GM12878 (cell line): Measurements from ENCODE around the gene TMEM88. TPM values are rescaled to one million over a fixed set of nuclear protein-coding genes. Genes with fewer than 3 reads are reported as not detected.

Experiments
- ATAC-seq: fragments of 200-7000 bp; cut with Tn5 transposase; 3 replicates; pipeline ENCODE4 v1.9.1; 2020; ENCODE audit warnings: mild to moderate bottlenecking, moderate library complexity
- BruUV-seq: library from RNA; stranded (reverse); fragments of 400-500 nt; replicated peaks from 2 replicates; lab custom pipeline; 2021; lab: Mats Ljungman, UMichigan
- CTCF ChIA-PET: fragments of 300-600 bp; sonication (Branson Sonifier 250); formaldehyde crosslinking; extraction: SDS; loops from one replicate; lab custom pipeline; 2021; ENCODE audit warnings: inconsistent platforms; lab: Yijun Ruan, JAX
- POLR2A ChIA-PET: fragments of 350-600 bp; formaldehyde crosslinking; extraction: SDS; loops from one replicate; lab custom pipeline; 2021; ENCODE audit warnings: inconsistent platforms; lab: Charles Lee
- RAD21 ChIA-PET: fragments of 300-600 bp; sonication (Branson Sonifier 250); formaldehyde crosslinking; loops from one replicate; lab custom pipeline; 2023; ENCODE audit warnings: antibody characterized with exemption; ENCODE audit not compliant: unreplicated experiment; lab: Charles Lee
- SMC1A ChIA-PET: fragments of 300-600 bp; sonication (Branson Sonifier 250); formaldehyde crosslinking; loops from one replicate; lab custom pipeline; 2023; ENCODE audit not compliant: unreplicated experiment, uncharacterized antibody; lab: Charles Lee
- DNase-seq: peaks from one replicate; pipeline ENCODE4 v3.0.0-alpha.2; 2011; ENCODE audit warnings: low read depth, low spot score
- FAIRE-seq: peaks from 3 replicates; lab custom pipeline; 2011; peaks lifted over from hg19 to GRCh38; lab: Jason Lieb, UNC
- H2AFZ ChIP-seq: 2 replicates; pipeline ENCODE4 v1.6.0; 2011; ENCODE audit warnings: low read depth, low read length, control low read depth; ENCODE audit not compliant: control insufficient read depth
- H3K27ac ChIP-seq: 2 replicates; pipeline ENCODE4 v1.5.1; 2011; ENCODE audit warnings: control low read depth; ENCODE audit not compliant: control insufficient read depth, insufficient read depth
- H3K27me3 ChIP-seq, 2 experiments: replicated peaks in 1 of 2; 2 replicates each; pipeline versions ENCODE4 v1.6.0 to v1.6.1; 2011; ENCODE audit warnings: low read length in 1 of 2; ENCODE audit not compliant: control insufficient read depth in 2 of 2, insufficient read depth in 2 of 2
- H3K36me3 ChIP-seq, 2 experiments: 2 replicates each; pipeline ENCODE4 v1.5.1; 2011; ENCODE audit warnings: low read length in 1 of 2; ENCODE audit not compliant: control insufficient read depth in 2 of 2, insufficient read depth in 2 of 2
- H3K4me1 ChIP-seq: 2 replicates; pipeline ENCODE4 v1.6.1; 2011; ENCODE audit warnings: mild to moderate bottlenecking, low read length, moderate library complexity, mixed read lengths; ENCODE audit not compliant: control insufficient read depth, insufficient read depth
- H3K4me2 ChIP-seq: 2 replicates; pipeline ENCODE4 v1.6.0; 2011; ENCODE audit warnings: control low read depth; ENCODE audit not compliant: control insufficient read depth, insufficient read depth
- H3K4me3 ChIP-seq: fragments of 200-600 bp; sonication (generic); 2 replicates; pipeline ENCODE4 v1.5.1; 2016
- H3K79me2 ChIP-seq: 2 replicates; pipeline ENCODE4 v1.6.0; 2011; ENCODE audit warnings: low read length; ENCODE audit not compliant: control insufficient read depth, insufficient read depth
- H3K9ac ChIP-seq: 2 replicates; pipeline ENCODE4 v1.8.0; 2011; ENCODE audit warnings: low read length, control low read depth, mixed read lengths; ENCODE audit not compliant: control insufficient read depth, insufficient read depth
- H3K9me3 ChIP-seq: replicated peaks from 3 replicates; pipeline ENCODE4 v1.5.1; 2011; ENCODE audit warnings: mild to moderate bottlenecking, low read length; ENCODE audit not compliant: control insufficient read depth, insufficient read depth
- H4K20me1 ChIP-seq: 2 replicates; pipeline ENCODE4 v1.6.0; 2011; ENCODE audit not compliant: control insufficient read depth, insufficient read depth
- ATF7 ChIP-seq: fragments of 450-650 bp; IDR thresholded peaks from 2 replicates; pipeline ENCODE4 v1.6.1; 2016; ENCODE audit warnings: low read depth, mild to moderate bottlenecking
- HCFC1 ChIP-seq: fragments of 150-350 bp; IDR thresholded peaks from 2 replicates; pipeline ENCODE4 v1.6.1; 2014; ENCODE audit warnings: low read length
- JUND ChIP-seq: IDR thresholded peaks from 2 replicates; pipeline ENCODE4 v1.6.1; 2012; ENCODE audit warnings: low read depth, mild to moderate bottlenecking, low read length, improper control_type of control experiment, moderate library complexity
- KDM1A ChIP-seq: fragments of 200-600 bp; sonication (generic); IDR thresholded peaks from 2 replicates; pipeline ENCODE4 v1.6.1; 2016; ENCODE audit warnings: borderline replicate concordance
- MEF2B ChIP-seq: fragments of 450-650 bp; IDR thresholded peaks from 2 replicates; pipeline ENCODE4 v1.6.1; 2018; ENCODE audit warnings: mild to moderate bottlenecking, moderate library complexity; ENCODE audit not compliant: partially characterized antibody, poor library complexity, severe bottlenecking
- MXI1 ChIP-seq: fragments of 150-350 bp; IDR thresholded peaks from 2 replicates; pipeline ENCODE4 v1.6.1; 2011; ENCODE audit warnings: low read depth, mild to moderate bottlenecking, inconsistent platforms, low read length, improper control_type of control experiment
- NFYB ChIP-seq: IDR thresholded peaks from 2 replicates; pipeline ENCODE4 v1.6.1; 2011; ENCODE audit warnings: low read depth, mild to moderate bottlenecking, low read length, improper control_type of control experiment, moderate library complexity; ENCODE audit not compliant: insufficient read depth
- POU2F2 ChIP-seq: IDR thresholded peaks from 3 replicates; pipeline ENCODE4 v1.6.1; 2011; ENCODE audit warnings: low read depth, mild to moderate bottlenecking, low read length, borderline replicate concordance
- RB1 ChIP-seq: fragments of 450-650 bp; formaldehyde crosslinking; IDR thresholded peaks from 2 replicates; pipeline ENCODE4 v1.6.1; 2017; ENCODE audit warnings: mild to moderate bottlenecking, borderline replicate concordance
- SUZ12 ChIP-seq: fragments of 200-600 bp; sonication (generic); IDR thresholded peaks from one replicate; pipeline ENCODE4 v1.6.1; 2018; ENCODE audit warnings: antibody characterized with exemption, mild to moderate bottlenecking; ENCODE audit not compliant: unreplicated experiment
- YBX1 ChIP-seq: fragments of 450-650 bp; IDR thresholded peaks from 2 replicates; pipeline ENCODE4 v1.6.1; 2016; ENCODE audit warnings: antibody characterized with exemption
- ZNF207 ChIP-seq: fragments of 450-650 bp; IDR thresholded peaks from 2 replicates; pipeline ENCODE4 v1.6.1; 2014; ENCODE audit warnings: antibody characterized with exemption, mild to moderate bottlenecking, borderline replicate concordance
- ZNF384 ChIP-seq: IDR thresholded peaks from 2 replicates; pipeline ENCODE4 v1.6.1; 2012; ENCODE audit warnings: low read depth, mild to moderate bottlenecking, low read length, improper control_type of control experiment, borderline replicate concordance
- ZNF622 ChIP-seq: fragments of 450-650 bp; IDR thresholded peaks from 2 replicates; pipeline ENCODE4 v1.6.1; 2017; ENCODE audit warnings: mild to moderate bottlenecking, inconsistent platforms
- WGBS: methylation state at CpG from one replicate; pipeline ENCODE4 v1.1.6; 2016; ENCODE audit warnings: low lambda C conversion rate; ENCODE audit not compliant: insufficient replicate concordance, insufficient coverage; ENCODE audit errors: missing lambda C conversion rate; 5-methylcytosine and 5-hydroxymethylcytosine counted together
- in situ Hi-C: fragments of 300-500 bp; cut with MboI; formaldehyde crosslinking; loops from 9 replicates; pipeline ENCODE4 v1.14.3; 2018; ENCODE audit warnings: mixed read lengths
- intact Hi-C: fragments of 100-400 bp; cut with micrococcal nuclease; formaldehyde crosslinking; loops from one replicate; pipeline ENCODE4 v1.14.2; 2022; ENCODE audit not compliant: unreplicated experiment
- polyA plus RNA-seq, 11 experiments: library from polyadenylated mRNA; depleted of rRNA in 4 of 11; unstranded in 6 of 11; stranded (reverse) in 5 of 11; fragments of >200 nt; fragmentation: Nextera tagmentation in 4 of 11; fragmentation: Illumina TruSeq in 1 of 11; extraction: Ambion mirVana in 4 of 11; extraction: Trizol in 1 of 11; gene quantifications; 1 replicate in 1 of 11; 2 replicates in 10 of 11; pipeline versions ENCODE4 v1.2.1 to v1.2.3, GENCODE V29; 2011 to 2016; ENCODE audit warnings: inconsistent platforms in 2 of 11, missing spikeins in 2 of 11, low read depth in 1 of 11
- total RNA-seq, 4 experiments: library from RNA; depleted of rRNA in 3 of 4; stranded (reverse); fragments of >200 nt in 3 of 4; fragmentation: Illumina TruSeq in 1 of 4; extraction: Trizol in 1 of 4; gene quantifications; 2 replicates each; pipeline versions ENCODE4 v1.2.1 to v1.2.3, GENCODE V29; 2013 to 2021

The TMEM88 gene
- total and polyA plus RNA-seq, 10 of the 15 experiments (the other 5 are each of a cell fraction or from before 2014, with no cell fraction given): 0.21 to 2.2 (median 0.62) TPM; not detected in 5

GRCh38 chr17:7836596-7837407 lies 18.1 kb upstream of the TMEM88 start (continued):
- TF ChIP-seq HCFC1: peak; percentile 58
- no peak for TF ChIP-seq YBX1
- TF ChIP-seq NFYB: no peak
- TF ChIP-seq SUZ12: no peak
- TF ChIP-seq JUND: 0 out of 2 replicates have a peak, but pooled peaks have one; percentile 8
- no peak; the same call in 1 of the 2 replicates for TF ChIP-seq RB1

GRCh38 chr17:7837408-7838088 lies 17.3 kb upstream of the TMEM88 start:
- H3K79me2 ChIP-seq: peaks cover 42% of the 10 kb centered on the region
- no peaks in the 10 kb centered on the region for H3K27me3 ChIP-seq
- H3K27ac ChIP-seq: peak overlapping the region; percentile 76
- H3K9ac ChIP-seq: peak overlapping the region; percentile 81
- ChIA-PET CTCF (interaction anchor here (0.8 to 2.5 kb wide), 6 partner anchors 13 to 153 kb away, joined by 3 to 8 read pairs (median 4); partner anchors contain the start of genes TRAPPC1 and WRAP53), RAD21 (interaction anchor here (1.2 to 5.4 kb wide), 6 partner anchors 14 to 152 kb away, joined by 3 to 44 read pairs (median 4); partner anchors contain the start of genes CNTROB, CYB5D1, NAA38 and TMEM88), SMC1A (interaction anchor here (0.7 to 1.4 kb wide), 4 partner anchors 12 to 151 kb away, joined by 3 to 5 read pairs (median 4); partner anchors contain the start of genes CYB5D1 and NAA38), POLR2A (interaction anchor here (0.7 to 1.9 kb wide), 9 partner anchors 18 to 291 kb away, joined by 3 to 11 read pairs (median 4); partner anchors contain the start of genes CNTROB, CYB5D1, KCNAB3 and NAA38)
- H2AFZ ChIP-seq: no peak overlapping the region
- TSS peak; percentile 40 for BruUV-seq
- peaks cover 0 to 5% of the 10 kb centered on the region in 2 experiments; a peak in 1 of 4 replicates for H3K36me3 ChIP-seq
- H3K4me3 ChIP-seq: peak overlapping the region; percentile 100
- peaks cover 30% of the 10 kb centered on the region for H3K4me1 ChIP-seq
- H3K9me3 ChIP-seq: no peaks in the 10 kb centered on the region
- in situ Hi-C loops: no loop called here
- ATAC-seq: no peak
- intact Hi-C loops: no loop called here
- H3K4me2 ChIP-seq: peak overlapping the region; percentile 98
- no peaks in the 10 kb centered on the region; the same call in 1 of the 2 replicates for H4K20me1 ChIP-seq
- no peak for DNase-seq
- 1% methylated on average over 8 of the region's 8 CpGs for WGBS
- TF ChIP-seq MXI1: peak; percentile 33; the same call in 1 of the 2 replicates
- TF ChIP-seq KDM1A: no peak
- no peak for TF ChIP-seq ZNF622
- TF ChIP-seq ZNF207: no peak
- TF ChIP-seq POU2F2: peak; percentile 70; the same call in 1 of the 3 replicates
- 0 out of 2 replicates have a peak, but pooled peaks have one; percentile 9 for TF ChIP-seq ATF7
- TF ChIP-seq ZNF384: peak; percentile 40; the same call in 1 of the 2 replicates
- TF ChIP-seq MEF2B: peak; percentile 5
- FAIRE-seq: peak; percentile 73
